Esophagus muscularis mucosa (tissue), 3 donors: Measurements from ENCODE around the gene TMEM200C.

Source experiments
- POLR2A ChIP-seq: fragments of 450-650 bp; IDR thresholded peaks from one replicate; pipeline ENCODE4 v1.6.1; 2017; ENCODE audit warnings: antibody characterized with exemption, moderate library complexity, mild to moderate bottlenecking, low read depth
- POLR2AphosphoS5 ChIP-seq, 2 donors: sonication (generic); formaldehyde crosslinking; IDR thresholded peaks; one replicate each; pipeline ENCODE4 v1.6.1; 2017; ENCODE audit warnings: antibody characterized with exemption in 2 of 2
- TF ChIP-seq, protein P1 (sequence below), 3 experiments: fragments of 200-600 bp in 2 of 3; fragments of 450-650 bp in 1 of 3; sonication (generic) in 2 of 3; IDR thresholded peaks; one replicate each; pipeline ENCODE4 v1.5.1; 2017 to 2019; ENCODE audit warnings: antibody characterized with exemption in 3 of 3, mild to moderate bottlenecking in 2 of 3, moderate library complexity in 1 of 3

DNA sequence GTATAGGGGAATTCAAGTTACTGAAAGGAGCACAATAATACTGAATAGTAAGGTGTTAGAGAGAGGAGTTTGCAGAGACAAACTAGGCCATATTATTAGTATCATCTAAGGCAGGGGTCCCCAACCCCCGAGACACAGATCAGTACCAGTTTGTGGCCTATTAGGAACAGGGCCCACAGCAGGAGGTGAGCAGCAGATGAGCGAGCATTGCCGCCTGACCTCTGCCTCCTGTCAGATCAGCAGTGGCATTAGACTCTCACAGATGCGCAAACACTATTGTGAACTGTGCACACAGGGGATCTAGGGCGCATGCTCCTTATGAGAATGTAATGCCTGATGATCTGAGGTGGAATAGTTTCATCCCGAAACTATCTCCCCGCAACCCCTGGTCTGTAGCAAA lies 41.8 kb upstream of the TMEM200C start:
- TF ChIP-seq, protein P1, sequence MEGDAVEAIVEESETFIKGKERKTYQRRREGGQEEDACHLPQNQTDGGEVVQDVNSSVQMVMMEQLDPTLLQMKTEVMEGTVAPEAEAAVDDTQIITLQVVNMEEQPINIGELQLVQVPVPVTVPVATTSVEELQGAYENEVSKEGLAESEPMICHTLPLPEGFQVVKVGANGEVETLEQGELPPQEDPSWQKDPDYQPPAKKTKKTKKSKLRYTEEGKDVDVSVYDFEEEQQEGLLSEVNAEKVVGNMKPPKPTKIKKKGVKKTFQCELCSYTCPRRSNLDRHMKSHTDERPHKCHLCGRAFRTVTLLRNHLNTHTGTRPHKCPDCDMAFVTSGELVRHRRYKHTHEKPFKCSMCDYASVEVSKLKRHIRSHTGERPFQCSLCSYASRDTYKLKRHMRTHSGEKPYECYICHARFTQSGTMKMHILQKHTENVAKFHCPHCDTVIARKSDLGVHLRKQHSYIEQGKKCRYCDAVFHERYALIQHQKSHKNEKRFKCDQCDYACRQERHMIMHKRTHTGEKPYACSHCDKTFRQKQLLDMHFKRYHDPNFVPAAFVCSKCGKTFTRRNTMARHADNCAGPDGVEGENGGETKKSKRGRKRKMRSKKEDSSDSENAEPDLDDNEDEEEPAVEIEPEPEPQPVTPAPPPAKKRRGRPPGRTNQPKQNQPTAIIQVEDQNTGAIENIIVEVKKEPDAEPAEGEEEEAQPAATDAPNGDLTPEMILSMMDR (IDR thresholded peaks at IDR 0.05), result no peak
- TF ChIP-seq POLR2A (no peak), POLR2AphosphoS5 (IDR thresholded peaks at IDR 0.05) (no peak)
